PFSK-1 (cell line): ENCODE measurements around the gene IFRD2.

Experiments used
- FOXP2 ChIP-seq: optimal IDR thresholded peaks from 2 replicates; pipeline ENCODE3; 2011; ENCODE audit warnings: borderline replicate concordance, control low read depth, inconsistent platforms; ENCODE audit not compliant: insufficient read depth; ENCODE audit errors: extremely low read length, extremely low read depth
- POLR2AphosphoS5 ChIP-seq: IDR thresholded peaks from 2 replicates; pipeline ENCODE4 v1.6.1; 2012; ENCODE audit warnings: low read depth, mild to moderate bottlenecking, control low read depth, low read length, moderate library complexity
- REST ChIP-seq, 2 experiments: IDR thresholded peaks; 2 replicates each; pipeline versions ENCODE4 v1.6.1 to v1.8.0; 2011 to 2012; ENCODE audit warnings: low read depth in 2 of 2, low read length in 2 of 2, control low read depth in 1 of 2, inconsistent platforms in 1 of 2, mild to moderate bottlenecking in 1 of 2, moderate library complexity in 1 of 2; ENCODE audit not compliant: insufficient read depth in 1 of 2
- SIN3A ChIP-seq: IDR thresholded peaks from 2 replicates; pipeline ENCODE4 v1.6.1; 2012; ENCODE audit warnings: mild to moderate bottlenecking, low read length, moderate library complexity, borderline replicate concordance; ENCODE audit not compliant: insufficient read depth
- TAF1 ChIP-seq: IDR thresholded peaks from 2 replicates; pipeline ENCODE4 v1.6.1; 2012; ENCODE audit warnings: low read length, control low read depth, borderline replicate concordance; ENCODE audit not compliant: insufficient read depth

The IFRD2 gene

GRCh38 chr3:50326182-50326541 lies 33.9 kb upstream of the IFRD2 start:
- no peak for TF ChIP-seq REST (IDR thresholded peaks at IDR 0.05; ENCODE audit: insufficient read depth in 1 of 2, low read depth in 2 of 2, low read length in 2 of 2)
- no peak for TF ChIP-seq TAF1
- no peak for TF ChIP-seq POLR2AphosphoS5
- TF ChIP-seq SIN3A, result no peak
- TF ChIP-seq FOXP2, result no peak

GRCh38 chr3:50325497-50326181 lies 33.4 kb upstream of the IFRD2 start:
- TF ChIP-seq REST (IDR thresholded peaks at IDR 0.05; ENCODE audit: insufficient read depth in 1 of 2, low read depth in 2 of 2, low read length in 2 of 2), result no peak
- TF ChIP-seq FOXP2, result no peak
- TF ChIP-seq TAF1, result no peak
- no peak for TF ChIP-seq POLR2AphosphoS5
- TF ChIP-seq SIN3A, result no peak

GRCh38 chr3:50325113-50325480 lies 32.9 kb upstream of the IFRD2 start:
- no peak for TF ChIP-seq REST (IDR thresholded peaks at IDR 0.05; ENCODE audit: insufficient read depth in 1 of 2, low read depth in 2 of 2, low read length in 2 of 2)
- TF ChIP-seq SIN3A, result no peak
- no peak for TF ChIP-seq POLR2AphosphoS5
- TF ChIP-seq FOXP2, result no peak
- TF ChIP-seq TAF1, result no peak

- TF ChIP-seq FOXP2, result no peak
- no peak for TF ChIP-seq TAF1
- TF ChIP-seq POLR2AphosphoS5, result no peak
- TF ChIP-seq REST (IDR thresholded peaks at IDR 0.05; ENCODE audit: insufficient read depth in 1 of 2, low read depth in 2 of 2, low read length in 2 of 2), result no peak
- no peak for TF ChIP-seq SIN3A
Measured at GRCh38 chr3:50324351-50325112, 32.3 kb upstream of the IFRD2 start.
